Measurements from ENCODE around the gene CD248.
"Not testable (repeated sequence)": the region's sequence is repeated elsewhere in the genome, so short reads cannot be mapped to it uniquely, and the experiment has no call there.

CD248 gene

DNA sequence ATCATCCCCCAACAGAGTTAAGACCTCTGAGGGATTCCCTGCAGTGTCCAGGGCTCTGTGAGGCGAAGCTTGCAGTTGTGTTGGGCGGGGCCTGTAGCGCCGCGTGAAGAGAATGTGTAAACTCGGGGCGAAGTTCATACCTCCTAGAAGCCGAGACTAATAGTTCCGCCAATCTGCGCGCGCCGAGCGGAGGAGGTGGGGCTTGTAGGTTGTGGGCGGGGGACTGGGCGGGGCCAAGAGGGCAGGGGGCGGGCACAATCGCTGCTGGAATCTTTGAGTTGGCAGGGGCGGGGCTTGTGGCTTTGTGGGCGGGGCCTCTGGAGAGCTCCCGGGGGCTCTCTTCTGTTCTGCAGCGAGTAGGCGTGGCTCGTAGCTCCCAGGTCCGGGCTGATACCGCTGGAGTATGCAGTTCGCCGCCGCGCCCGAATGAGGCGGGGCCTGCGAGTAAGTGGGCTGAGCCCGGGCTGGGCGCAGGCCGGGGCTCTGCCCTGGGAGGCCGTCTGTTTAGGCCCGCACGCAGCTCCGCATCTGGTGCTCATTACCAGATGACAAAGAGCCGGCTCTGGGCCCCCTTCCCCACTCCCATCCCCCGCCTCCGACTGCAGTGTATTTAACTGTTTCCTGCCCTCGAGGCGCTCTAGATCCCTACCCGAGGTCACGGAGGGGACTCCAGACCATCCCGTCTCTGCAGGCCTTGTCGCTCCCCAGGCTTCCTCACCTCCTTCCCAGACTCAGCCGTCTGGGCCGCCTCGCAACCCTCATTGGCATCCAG is 4.1 kb downstream of the CD248 start:
- DNase-seq, result peak; percentile 96 to 97

DNA sequence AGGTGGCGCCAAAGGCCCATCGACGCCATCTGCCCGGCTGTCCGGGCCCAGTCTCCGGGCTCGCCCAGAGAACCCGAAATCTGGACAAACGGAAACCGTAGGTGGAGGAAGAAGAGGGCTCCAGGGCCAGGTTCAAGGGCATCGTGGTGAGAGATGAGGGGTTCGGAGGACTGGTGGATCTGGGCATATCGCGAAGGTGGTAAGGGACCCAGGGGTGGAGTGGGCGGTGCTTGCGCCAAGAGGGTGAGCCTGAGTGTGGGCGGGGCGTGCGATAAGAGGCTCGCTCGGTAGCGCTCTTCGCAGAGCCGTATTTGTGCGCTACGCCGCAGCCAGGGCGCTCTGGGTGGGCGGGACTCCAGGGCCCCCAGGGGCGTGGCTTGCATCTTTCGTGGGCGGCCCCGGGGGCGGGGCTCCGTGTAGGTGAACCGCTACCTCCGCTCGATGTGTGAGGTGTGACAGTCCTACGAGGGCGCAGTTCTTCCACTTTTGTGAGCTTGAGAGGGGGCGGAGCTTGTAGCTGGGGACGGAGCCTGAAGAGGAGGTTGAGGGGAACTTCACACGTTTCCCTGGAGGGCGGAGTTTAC is 4.8 kb downstream of the CD248 start:
- DNase-seq, result peak; percentile 87 to 96

DNA sequence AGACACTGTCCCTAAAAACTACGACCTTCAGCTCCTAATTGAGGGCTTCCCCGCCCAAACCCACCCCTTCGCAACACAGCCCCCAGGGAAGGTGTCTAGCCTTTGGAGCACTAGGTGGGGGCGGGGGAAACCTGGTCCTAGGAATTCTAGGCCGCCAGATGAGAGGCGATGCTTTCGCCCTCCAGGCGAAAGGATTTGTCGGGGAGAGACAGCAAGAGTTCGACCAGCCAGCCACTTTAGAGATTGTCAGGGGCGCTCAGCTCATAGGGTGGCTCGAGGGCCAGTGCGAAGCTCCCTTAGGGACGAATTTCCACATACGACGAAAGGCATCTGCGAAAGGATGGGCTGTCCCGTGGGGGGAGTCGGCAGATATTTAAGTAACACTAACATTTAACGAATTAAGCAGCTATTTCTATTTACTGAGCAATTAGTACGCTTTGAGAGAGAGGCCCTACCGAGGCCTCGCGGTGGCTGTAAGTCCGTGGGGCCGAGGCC is 5.3 kb downstream of the CD248 start:
- no peak for DNase-seq

DNA sequence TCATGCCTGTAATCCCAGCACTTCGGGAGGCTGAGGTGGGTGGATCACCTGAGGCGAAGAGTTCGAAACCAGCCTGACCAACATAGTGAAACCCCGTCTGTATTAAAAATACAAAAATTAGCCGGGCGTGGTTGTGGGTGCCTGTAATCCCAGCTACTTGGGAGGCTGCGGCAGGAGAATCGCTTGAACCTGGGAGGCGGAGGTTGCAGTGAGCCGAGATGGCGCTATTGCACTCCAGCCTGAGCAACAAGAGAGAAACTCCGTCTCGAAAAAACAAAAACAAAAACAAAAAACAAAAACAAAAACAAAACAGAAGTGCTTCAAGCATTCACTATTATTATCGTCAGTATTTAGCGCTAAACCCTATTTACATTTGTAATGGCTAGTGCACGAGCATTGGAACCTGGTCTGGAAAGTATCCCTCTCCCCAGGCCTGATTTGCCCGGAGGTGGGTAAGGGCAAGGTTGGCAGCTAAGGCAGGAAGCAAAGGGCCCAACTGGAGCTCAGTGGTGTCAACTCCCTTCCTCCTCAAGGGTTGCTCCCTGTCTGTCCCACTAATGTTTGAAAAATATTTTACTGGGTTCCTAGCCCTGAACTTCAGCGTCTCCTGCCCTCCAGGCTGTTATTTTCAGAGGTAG is 5.9 kb downstream of the CD248 start:
- not testable (repeated sequence) for DNase-seq

DNA sequence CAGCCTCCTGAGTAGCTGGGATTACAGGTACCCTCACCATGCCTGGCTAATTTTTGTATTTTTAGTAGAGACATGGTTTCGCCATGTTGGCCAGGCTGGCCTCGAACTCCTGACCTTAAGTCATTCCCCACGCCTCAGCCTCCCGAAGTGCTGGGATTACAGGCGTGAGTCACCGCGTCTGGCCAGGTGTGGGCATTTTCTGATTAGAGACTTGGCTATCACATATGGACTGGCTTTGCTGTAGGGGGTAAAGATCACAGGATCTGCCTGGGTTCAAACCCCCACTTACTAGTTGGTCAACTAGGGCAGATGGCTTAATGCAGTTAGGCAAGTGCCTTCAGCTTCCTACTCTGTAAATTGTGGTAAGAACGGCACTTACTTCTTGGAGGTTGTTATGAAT is 6.5 kb downstream of the CD248 start:
- DNase-seq, result no peak

DNA sequence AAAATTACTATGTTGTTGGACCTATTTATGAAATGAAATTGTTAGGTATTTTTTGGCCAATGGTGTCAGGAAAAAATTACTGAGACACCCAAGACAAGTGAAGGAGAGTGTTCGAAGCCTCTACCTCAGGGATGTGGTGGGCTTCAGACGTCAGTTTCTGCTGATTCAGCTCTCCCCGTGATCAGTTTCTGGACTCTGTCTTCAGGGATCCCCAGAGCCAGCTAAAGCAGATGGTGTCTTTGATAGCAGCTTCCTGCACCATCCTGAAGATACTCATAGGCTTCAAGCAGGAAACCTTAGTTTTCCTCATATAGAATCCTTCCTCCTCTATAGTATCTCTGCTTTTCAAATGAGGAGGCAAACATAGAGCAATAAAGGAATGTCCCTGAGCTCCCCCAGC is 7.4 kb downstream of the CD248 start:
- DNase-seq, result no peak

DNA sequence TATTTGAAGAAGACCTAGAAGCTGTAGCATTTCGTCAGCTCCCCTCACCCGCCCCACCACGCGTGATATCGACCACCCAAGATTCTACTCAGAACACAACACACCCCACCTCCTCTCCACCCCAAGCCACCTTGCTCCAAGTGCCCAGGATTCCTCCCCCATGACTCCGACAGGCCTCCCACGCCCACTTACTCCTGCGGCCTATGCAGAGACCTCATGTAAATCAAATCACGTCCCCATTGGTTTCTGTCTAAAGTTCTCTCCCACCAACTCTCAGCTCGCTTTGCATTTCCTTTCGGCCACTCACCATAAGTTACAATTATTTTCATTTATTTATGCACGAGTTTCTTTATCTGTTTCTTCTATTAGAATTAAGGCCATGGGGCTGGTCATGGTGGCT is 14.2 kb downstream of the CD248 start:
- DNase-seq, result no peak

DNA sequence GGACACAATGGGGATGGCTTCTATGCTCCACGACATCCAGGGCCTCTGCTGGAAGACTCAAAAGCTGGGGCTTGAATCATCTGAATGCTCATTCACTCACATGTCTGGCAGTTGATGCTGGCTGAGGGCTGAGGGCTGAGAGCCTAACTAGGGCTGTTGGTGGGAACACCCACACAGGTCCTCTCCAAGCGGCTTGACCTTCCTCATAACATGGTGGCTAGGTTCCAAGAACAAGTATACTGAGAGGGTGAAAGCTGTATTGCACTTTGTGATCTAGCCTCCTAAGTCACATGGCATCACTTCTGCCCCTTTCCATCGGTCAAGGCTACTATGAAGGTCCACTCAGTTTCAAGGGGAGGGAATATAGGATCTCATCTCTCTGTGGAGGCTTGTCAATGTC is 17.7 kb downstream of the CD248 start:
- DNase-seq, result no peak

DNA sequence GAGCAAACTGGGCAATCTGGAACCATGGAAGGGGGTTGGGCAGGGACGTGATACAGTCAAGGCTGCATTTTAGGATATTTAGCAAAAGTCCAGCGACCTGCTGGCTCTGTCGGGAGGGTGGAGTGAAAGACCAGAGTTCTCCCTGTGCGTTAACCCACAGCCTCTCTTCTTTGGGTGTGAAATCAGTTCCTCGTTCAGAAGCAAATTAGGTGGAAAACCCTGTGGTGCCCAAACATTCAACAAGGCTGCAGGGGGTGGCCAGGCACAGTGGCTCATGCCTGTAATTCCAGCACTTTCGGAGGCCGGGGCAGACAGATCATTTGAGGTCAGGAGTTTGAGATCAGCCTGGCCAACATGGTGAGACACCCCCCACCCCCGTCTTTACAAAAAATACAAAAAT is 19.2 kb downstream of the CD248 start:
- DNase-seq, result no peak

DNA sequence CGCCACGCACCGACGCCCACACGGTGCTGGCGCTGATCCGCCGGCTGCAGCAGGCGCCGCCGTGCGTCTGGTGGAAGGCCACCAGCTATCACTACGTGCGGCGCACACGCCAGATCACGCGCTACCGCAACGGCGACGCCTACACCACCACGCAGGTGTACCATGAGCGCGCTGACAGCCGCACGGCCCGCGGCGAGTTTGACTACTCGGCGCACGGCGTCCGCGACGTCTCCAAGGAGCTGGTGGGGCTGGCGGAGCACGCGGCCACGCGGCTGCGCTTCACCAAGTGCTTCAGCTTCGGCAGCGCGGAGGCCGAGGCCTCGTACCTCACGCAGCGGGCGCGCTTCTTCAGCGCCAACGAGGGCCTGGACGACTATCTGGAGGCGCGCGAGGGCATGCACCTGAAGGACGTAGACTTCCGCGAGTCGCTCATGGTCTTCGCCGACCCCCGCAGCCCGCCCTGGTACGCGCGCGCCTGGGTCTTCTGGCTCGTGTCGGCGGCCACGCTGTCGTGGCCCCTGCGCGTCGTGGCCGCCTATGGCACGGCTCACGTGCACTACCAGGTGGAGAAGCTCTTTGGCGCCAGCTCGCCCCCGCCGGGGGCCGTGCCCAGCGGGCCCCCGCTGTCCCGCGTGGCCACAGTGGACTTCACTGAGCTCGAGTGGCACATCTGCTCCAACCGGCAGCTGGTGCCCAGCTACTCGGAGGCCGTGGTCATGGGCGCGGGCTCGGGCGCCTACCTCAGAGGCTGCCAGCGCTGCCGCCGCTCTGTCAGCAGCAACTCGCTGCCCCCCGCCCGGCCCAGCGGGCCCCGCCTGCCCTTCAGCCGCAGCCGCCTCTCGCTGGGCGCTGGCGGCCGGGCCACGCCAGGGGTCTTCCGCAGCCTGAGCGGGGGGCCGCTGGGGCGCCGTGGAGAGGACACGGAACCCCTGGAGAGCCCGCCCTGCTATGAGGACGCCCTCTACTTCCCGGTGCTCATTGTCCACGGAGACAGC is 21.9 kb downstream of the CD248 start:
- no peak for DNase-seq

DNA sequence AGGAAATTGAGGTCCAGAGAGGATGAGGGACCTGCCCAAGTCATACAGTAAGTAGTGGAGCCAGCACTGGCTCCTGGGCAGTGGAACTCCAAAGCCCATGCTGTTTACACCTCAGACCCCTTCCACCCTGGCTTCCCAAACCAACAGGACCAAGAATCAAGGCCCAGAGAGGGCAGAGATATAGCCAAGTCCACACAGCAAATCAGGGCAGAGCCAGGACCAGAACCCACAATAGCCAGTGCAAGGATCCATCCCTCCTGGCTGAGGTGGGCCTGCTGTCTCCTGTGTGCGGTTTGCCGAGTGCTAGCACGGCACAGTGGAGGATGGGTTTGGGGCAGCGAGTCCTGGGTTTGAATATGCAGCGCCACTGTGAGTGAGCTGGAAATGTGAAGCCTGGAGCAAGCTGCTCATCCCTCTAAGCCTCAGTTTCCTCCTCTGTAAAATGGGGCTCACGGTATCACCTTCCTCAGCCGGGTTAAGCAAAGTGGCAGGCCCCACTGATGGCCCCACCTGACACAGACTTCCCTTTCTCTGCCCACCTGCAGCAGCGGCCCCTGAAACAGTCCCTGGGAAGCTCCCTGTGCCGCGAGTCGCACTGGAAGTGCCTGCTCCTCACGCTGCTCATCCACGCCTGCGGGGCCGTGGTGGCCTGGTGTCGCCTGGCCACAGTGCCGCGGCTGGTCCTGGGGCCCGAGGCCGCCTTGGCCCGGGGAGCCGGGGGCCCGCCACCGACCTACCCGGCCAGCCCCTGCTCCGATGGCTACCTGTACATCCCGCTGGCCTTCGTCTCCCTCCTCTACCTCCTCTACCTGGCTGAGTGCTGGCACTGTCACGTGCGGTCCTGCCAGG is 22.8 kb downstream of the CD248 start:
- DNase-seq, result no peak

DNA sequence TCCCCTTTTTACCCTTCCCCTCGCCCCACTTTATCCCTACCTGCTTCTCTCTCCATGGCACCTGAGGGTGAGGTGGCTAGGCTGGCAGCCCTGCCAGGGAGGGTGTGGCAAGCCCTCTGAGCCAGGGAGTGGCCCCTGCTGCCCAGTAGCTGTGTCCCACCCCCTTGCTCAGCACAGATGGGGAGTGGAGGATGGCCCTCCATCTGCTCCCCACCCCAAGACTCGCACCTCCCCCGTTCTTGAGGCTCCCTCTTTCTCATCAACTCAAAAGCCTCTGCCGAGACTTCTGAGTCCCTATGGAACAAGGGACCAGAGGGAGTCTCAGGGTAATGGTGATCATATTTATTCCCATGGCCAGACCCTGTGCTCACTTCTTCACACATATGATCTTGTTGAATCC is 23.5 kb downstream of the CD248 start:
- no peak for DNase-seq

DNA sequence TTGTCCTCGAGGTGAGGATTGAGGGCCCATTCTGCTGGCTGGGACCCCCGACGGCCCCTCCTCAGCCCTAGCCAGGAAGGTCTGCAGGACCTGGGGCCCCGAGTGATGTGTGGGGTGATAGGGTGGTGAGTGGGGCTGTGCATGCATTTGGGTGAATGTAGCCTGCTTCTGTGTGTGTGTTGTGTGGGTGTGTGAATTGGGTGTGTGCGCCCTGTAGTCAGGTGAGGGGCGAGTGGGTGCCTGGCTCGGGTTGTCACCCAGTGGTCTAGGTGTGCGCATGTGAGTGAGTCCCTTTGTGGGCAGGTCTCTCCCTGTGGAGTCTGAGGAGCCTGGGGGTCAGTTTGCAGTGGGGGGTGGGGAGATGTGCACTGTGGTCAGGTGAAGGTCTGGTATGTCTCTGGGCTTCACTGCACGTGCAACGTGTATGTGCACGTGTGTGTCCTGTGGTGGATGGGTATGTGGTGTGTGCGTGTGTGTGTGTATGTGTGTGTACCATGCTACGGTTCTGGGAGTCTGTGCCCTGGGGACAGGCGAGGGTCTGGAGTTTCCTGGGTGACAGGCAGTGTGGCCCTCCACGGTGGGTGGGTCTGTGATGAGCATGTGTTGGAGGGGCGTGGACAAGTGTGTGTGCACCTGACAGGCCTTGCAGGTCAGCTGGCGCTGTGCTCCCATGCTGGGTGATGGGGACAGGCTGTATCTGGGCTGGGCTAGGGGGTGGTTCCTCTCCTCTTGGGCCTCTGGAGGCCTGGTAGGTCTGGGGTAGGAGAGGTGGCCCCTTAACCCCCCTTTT is 24.1 kb downstream of the CD248 start:
- DNase-seq, result no peak

DNA sequence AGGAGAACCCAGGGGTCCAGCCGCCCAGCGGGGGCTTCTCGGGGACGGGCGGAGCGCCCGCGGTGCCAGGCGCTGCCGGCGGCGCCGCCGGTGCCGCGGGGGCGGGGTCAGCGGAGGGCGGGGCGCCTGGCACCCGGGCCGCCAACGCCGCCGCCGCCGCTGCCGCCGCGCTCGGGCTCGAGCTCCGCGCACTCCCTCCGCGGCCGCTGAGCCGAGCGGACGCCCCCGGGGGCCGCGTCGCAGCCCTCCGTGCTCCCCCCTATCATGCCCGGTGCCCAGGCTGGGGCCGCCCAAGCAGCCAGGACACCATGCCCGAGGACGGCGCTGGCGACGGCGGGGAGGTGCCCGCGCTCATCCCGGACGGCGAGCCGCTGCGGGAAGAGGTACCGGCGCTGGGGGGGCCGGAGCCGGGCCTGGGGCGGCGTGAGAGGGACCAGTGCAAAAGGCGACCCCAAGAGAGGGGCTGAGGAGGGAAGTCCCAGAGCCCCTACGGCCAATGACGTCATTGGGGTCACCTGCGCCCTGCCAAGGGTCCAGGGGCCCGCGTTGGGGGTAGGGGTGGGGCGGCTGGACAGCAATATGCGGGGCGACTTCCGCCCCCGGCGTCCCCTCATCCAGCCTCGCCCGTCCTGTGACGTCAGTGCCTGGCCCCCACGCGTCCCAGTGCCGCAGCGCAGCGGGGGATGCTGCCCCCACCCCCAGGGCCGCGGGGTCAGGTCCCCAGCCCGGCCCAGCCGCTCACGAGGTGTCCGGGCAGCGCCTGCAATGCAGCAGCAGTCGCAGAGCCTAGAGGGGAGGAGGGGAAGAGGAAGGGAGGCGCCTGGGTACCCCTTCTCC is 24.9 kb downstream of the CD248 start, which contains the start of gene TMEM151A:
TMEM151A (plus strand) TSS at position 189 of the 837 bp plus-strand sequence; CDS start at position 309, 120 bp downstream.
- no peak for DNase-seq

DNA sequence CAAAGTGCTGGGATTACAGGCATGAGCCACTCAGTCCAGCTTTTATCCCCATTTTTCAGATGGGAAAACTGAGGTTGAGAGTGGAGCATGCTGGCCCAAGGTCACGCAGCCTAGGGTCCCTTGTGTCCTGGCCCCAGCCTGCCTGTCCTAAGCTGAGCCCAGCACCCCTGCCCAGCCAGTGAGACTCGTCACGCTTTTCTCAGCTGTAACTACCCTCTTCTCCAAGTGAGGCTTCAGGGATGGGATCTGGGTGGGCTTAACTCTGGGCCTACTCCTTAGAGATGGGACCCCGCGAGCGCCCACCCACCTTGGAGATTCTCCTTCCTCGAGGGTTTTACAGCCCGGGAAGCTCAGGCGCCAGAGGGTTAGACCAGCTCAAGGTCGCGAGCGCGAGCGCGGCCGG is 25.5 kb downstream of the CD248 start:
- DNase-seq, result no peak

DNA sequence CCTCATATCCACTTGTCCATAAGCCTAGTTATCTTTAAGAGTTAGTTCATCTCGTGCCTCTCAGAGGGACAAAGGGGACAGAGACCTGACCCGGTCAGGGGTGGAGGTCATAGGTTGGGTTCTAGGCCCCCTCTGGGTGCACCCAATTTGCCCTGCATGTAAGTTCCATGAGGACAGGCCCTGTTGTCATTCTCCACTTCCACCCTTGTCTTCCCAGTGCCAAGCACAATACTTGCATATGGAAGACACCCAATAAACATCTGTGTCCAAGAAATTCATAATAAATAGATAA is 26.6 kb downstream of the CD248 start:
- DNase-seq, result no peak

DNA sequence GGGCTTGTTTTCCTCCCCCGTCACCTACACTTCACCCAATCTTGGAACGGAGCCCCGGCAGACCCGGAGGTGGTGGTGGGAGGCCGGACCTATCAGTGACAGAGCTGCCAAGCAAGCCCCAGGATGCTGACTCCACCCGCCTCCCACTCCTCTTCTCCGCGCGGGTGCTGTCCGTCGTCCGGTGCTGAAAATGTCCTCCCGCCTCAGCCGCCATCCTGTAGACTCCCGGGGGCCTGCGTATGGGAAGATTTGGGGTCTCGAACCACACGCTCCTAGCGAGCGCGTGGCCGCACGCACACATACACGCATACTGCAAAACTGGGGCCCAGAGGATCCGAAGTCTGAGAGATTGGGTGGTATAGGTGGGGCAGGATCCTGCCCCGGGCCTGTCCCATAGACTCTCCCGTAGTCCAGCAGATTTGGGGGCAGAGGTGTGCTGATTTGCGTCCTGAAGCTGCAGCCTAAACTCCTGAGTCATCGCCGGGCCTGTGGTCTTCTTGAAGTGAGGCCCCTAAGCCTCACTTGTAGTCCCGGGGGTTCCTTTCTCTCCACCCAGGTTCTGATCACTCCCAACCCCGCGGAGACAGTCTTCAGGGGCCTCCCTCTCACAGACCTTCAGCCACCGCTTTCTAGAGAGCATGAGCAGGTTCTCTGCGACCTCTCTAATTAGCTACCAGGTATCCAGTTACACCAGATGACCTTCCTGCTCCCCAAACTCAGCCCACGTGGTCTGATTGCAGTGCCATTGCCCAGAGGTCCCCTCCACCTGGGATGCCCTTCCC is 27.1 kb downstream of the CD248 start:
- peak in 1 of 2 donors; percentile 70 for DNase-seq

DNA sequence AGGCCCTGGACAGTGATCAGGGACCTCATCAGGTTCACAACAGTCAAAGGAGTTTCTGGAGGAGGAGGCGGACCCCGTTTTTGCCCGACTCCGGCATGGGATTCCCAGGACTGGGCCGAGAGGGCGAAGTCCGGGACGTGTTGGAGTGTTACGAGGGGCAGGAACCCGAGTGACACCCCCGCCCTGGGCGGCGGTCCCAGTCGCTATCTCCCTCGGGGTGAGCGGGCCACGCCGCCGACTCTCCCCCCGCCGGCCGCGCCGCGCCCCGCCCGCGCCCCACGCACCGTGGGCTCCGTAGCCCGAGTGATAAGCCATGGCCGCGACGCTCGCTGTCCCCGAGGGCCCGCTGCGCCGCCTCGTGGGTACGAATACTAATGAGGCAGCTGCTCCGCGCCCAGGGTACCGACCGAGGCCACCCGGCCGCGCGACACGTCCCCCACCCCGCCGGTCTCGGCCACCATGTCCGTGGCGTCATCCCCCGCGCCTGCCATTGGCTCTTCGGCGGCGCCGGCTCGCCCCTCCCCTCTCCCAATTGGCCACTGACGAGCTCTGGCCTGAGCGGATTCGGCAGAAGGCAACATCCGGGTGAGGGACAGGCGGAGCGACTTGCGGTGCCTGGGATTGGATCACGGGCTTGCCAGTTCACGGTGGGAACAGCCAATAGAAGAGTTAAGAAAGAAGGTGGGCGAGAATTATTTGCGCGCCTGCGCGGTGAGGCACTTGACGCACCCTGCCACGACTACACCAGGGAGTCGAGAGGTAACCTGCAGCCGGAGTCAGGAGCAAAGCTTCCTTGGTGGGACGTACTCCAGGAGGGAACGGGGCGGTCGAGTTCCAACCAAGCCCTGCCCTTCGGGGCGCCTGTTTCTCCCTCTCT is 27.9 kb downstream of the CD248 start, which contains the start of gene YIF1A:
YIF1A (minus strand) TSS at position 473 of the 877 bp plus-strand sequence; CDS start at position 315, 158 bp downstream.
- peak; percentile 80 to 99 for DNase-seq

Data from bone marrow (tissue), 2 donors.